Liver (tissue), 3 donors: ENCODE data around the gene NCK2.

Experiments used
- CTCF ChIP-seq: fragments of 150-350 bp; IDR thresholded peaks from 2 replicates; pipeline ENCODE4 v1.5.1; 2017; ENCODE audit warnings: improper control_type of control experiment, low read depth, low read length; ENCODE audit not compliant: missing input control
- EGR1 ChIP-seq, 2 donors: IDR thresholded peaks; 2 replicates each; pipeline ENCODE4 v1.6.1; 2016 to 2018; ENCODE audit warnings: antibody characterized with exemption in 2 of 2, low read depth in 2 of 2
- FOXA1 ChIP-seq: IDR thresholded peaks from 2 replicates; pipeline ENCODE4 v1.6.1; 2016; ENCODE audit warnings: antibody characterized with exemption
- GABPA ChIP-seq, 2 donors: IDR thresholded peaks in 1 of 2; conservative IDR thresholded peaks in 1 of 2; 2 replicates each; pipeline ENCODE4 v1.6.1; 2016; ENCODE audit warnings: antibody characterized with exemption in 2 of 2, mild to moderate bottlenecking in 1 of 2, moderate library complexity in 1 of 2
- JUND ChIP-seq, 2 donors: IDR thresholded peaks; 2 replicates each; pipeline ENCODE4 v1.6.1; 2016; ENCODE audit warnings: antibody characterized with exemption in 2 of 2
- MAX ChIP-seq: IDR thresholded peaks from 2 replicates; pipeline ENCODE4 v1.6.1; 2016; ENCODE audit warnings: antibody characterized with exemption
- NR2F2 ChIP-seq: IDR thresholded peaks from 2 replicates; pipeline ENCODE4 v1.6.1; 2016; ENCODE audit warnings: antibody characterized with exemption
- RAD21 ChIP-seq, 2 donors: IDR thresholded peaks; 2 replicates each; pipeline ENCODE4 v1.6.1; 2016; ENCODE audit warnings: antibody characterized with exemption in 2 of 2, mild to moderate bottlenecking in 2 of 2
- RXRA ChIP-seq, 2 donors: IDR thresholded peaks; 2 replicates each; pipeline ENCODE4 v1.6.1; 2017 to 2018; ENCODE audit warnings: antibody characterized with exemption in 2 of 2, mild to moderate bottlenecking in 1 of 2
- TAF1 ChIP-seq: conservative IDR thresholded peaks from 2 replicates; pipeline ENCODE4 v1.6.1; 2016; ENCODE audit warnings: antibody characterized with exemption, mild to moderate bottlenecking
- ZBTB33 ChIP-seq: IDR thresholded peaks from 2 replicates; pipeline ENCODE4 v1.6.1; 2016; ENCODE audit warnings: antibody characterized with exemption
- TF ChIP-seq, protein P1 (sequence below): IDR thresholded peaks from 2 replicates; pipeline ENCODE4 v1.6.1; 2016; ENCODE audit warnings: antibody characterized with exemption, mild to moderate bottlenecking
- donor health status: healthy.
- donor health status: healthy.

DNA sequence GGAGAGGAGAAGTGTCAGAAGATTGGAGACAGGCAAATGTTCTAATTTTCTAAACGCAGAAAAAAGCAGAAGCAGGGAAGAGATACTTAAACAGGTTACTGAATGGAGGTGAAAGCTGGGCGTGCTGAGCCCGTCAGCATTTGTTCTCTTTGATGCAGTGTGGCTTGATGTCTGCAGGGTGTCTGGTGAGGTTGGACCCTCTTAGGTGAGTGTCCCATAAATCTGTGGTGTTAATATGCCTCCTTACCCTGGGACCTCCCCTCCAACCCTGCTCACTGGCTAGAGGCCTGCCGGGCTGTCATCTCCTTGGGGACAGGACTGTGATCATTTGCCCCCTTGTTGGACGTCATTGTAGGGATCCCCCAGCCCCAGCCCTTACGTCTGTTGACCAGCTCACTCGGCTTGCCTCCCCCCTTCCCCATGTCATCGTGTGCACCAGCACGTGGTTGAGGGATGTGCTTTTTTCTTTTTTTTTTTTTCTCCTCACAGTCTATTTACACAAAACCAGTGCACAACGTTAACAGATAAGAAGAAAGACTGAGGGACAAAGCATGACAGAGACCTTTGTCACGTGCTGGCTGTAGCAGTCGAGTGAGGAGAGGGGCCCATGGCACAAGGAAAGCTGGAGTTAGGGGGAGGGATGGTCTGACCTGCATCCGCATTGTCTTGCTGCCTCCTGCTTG is 56.4 kb downstream of the NCK2 start:
- TF ChIP-seq GABPA (IDR thresholded peaks at IDR 0.05 in 1 of 2, conservative IDR thresholded peaks at IDR 0.05 in 1 of 2) = no peak
- no peak for TF ChIP-seq CTCF
- TF ChIP-seq TAF1 = no peak
- no peak for TF ChIP-seq JUND (IDR thresholded peaks at IDR 0.05)
- no peak for TF ChIP-seq MAX
- no peak for TF ChIP-seq RXRA (IDR thresholded peaks at IDR 0.05)
- TF ChIP-seq, protein P1, sequence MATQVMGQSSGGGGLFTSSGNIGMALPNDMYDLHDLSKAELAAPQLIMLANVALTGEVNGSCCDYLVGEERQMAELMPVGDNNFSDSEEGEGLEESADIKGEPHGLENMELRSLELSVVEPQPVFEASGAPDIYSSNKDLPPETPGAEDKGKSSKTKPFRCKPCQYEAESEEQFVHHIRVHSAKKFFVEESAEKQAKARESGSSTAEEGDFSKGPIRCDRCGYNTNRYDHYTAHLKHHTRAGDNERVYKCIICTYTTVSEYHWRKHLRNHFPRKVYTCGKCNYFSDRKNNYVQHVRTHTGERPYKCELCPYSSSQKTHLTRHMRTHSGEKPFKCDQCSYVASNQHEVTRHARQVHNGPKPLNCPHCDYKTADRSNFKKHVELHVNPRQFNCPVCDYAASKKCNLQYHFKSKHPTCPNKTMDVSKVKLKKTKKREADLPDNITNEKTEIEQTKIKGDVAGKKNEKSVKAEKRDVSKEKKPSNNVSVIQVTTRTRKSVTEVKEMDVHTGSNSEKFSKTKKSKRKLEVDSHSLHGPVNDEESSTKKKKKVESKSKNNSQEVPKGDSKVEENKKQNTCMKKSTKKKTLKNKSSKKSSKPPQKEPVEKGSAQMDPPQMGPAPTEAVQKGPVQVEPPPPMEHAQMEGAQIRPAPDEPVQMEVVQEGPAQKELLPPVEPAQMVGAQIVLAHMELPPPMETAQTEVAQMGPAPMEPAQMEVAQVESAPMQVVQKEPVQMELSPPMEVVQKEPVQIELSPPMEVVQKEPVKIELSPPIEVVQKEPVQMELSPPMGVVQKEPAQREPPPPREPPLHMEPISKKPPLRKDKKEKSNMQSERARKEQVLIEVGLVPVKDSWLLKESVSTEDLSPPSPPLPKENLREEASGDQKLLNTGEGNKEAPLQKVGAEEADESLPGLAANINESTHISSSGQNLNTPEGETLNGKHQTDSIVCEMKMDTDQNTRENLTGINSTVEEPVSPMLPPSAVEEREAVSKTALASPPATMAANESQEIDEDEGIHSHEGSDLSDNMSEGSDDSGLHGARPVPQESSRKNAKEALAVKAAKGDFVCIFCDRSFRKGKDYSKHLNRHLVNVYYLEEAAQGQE = no peak
- no peak for TF ChIP-seq ZBTB33
- no peak for TF ChIP-seq EGR1 (IDR thresholded peaks at IDR 0.05; ENCODE audit: low read depth in 2 of 2)
- no peak for TF ChIP-seq NR2F2
- TF ChIP-seq RAD21 (IDR thresholded peaks at IDR 0.05) = no peak
- TF ChIP-seq FOXA1 = no peak
